NT2/D1 (cell line): ENCODE data around the gene TNFRSF1A.

Source experiments
- YY1 ChIP-seq: IDR thresholded peaks from 2 replicates; pipeline ENCODE4 v1.6.1; 2011; ENCODE audit not compliant: insufficient read length, insufficient read depth
- ZNF274 ChIP-seq: IDR thresholded peaks from 2 replicates; pipeline ENCODE4 v1.6.1; 2011; ENCODE audit warnings: mild to moderate bottlenecking, low read depth, low read length

GRCh38 chr12:6368906-6369525, 27.1 kb upstream of the TNFRSF1A start:
- no peak for TF ChIP-seq ZNF274
- no peak for TF ChIP-seq YY1
